ENCODE results near the gene SESN1. TPM values are rescaled to one million over a fixed set of nuclear protein-coding genes. Genes with fewer than 3 reads are reported as not detected.

The SESN1 gene
- total RNA-seq, 1 experiment from 2014 or later: 30.2 TPM

DNA sequence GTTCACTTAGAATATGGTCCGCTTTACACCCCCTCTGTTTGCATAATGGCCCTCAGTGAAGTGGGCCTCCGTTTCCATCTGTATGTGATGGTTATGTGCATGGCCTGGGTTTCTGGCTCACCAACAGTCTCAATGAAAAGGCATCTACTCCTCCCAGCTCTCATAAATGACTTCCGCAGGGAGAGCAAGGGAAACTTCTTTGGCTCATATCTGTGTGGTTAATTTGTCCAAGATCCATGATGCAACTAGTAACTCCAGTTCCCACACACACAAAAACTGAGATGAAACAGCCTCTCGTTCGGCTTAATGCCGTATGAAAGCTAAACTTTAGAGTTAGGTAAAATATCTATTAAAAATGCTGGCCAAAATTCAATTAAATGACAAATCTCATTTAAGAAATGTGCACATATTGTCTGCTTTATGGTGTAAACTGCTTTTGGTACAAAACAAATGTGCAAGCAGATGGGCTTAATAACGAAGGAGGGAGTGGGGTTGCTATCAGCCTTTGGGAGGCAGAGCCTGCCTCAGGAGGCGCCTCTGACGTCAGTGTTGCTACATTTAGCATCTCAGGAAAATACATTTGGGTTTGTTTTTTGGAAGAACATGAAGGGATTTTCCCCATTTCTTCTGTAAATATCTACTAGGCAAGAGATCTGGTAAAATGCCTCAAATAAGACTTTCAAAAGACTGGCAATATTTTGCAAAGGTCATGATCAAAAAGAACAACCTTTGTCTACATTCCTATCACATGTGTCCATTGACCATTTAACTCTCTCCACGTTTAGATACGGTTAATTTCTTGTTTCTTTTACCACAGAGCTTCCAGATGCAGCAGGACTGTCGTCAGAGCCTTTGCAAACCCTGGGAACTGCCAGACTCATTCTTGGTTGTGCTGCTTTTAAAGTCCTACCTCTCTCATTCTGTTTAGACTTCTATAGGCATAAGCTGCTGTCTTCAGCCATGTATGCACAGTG is 149.7 kb downstream of the SESN1 start:
- DNase-seq (ENCODE audit: low spot score) (no peak), ATAC-seq (no peak)
- peaks cover under 1% of the 10 kb centered on the region; the same call in 1 of the 2 replicates for H3K36me3 Mint-ChIP-seq
- H3K9me3 Mint-ChIP-seq: peaks cover 2% of the 10 kb centered on the region
- ChIA-PET POLR2A (interaction anchor here (0.8 to 1.1 kb wide), 3 partner anchors 11 to 149 kb away, joined by 3 read pairs; no protein-coding TSS in a partner anchor), CTCF (interaction anchor here (0.7 to 1.0 kb wide), 3 partner anchors 23 to 964 kb away, joined by 3 read pairs; no protein-coding TSS in a partner anchor)
- H3K27me3 Mint-ChIP-seq (ENCODE audit: low read depth): no peaks in the 10 kb centered on the region; the same call in 1 of the 2 replicates
- H3K4me3 Mint-ChIP-seq: no peak overlapping the region
- no peak overlapping the region for H3K27ac Mint-ChIP-seq
- peaks cover 34% of the 10 kb centered on the region for H3K4me1 Mint-ChIP-seq
- TF ChIP-seq, protein P1, sequence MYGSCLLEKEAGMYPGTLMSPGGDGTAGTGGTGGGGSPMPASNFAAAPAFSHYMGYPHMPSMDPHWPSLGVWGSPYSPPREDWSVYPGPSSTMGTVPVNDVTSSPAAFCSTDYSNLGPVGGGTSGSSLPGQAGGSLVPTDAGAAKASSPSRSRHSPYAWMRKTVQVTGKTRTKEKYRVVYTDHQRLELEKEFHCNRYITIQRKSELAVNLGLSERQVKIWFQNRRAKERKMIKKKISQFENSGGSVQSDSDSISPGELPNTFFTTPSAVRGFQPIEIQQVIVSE (CRISPR knock-in tag; IDR thresholded peaks at IDR 0.05; ENCODE audit: borderline replicate concordance): no peak
- no peak for TF ChIP-seq SOX15 (CRISPR knock-in tag; IDR thresholded peaks at IDR 0.05)
- TF ChIP-seq ZNF138 (CRISPR knock-in tag; conservative IDR thresholded peaks at IDR 0.05): no peak
- no peak for TF ChIP-seq RORB (CRISPR knock-in tag; IDR thresholded peaks at IDR 0.05)
- no peak for TF ChIP-seq FOXJ3 (CRISPR knock-in tag; IDR thresholded peaks at IDR 0.05; ENCODE audit: borderline replicate concordance)
- no peak for TF ChIP-seq OVOL2 (CRISPR knock-in tag; IDR thresholded peaks at IDR 0.05; ENCODE audit: borderline replicate concordance)
- no peak for TF ChIP-seq EMX1 (CRISPR knock-in tag; IDR thresholded peaks at IDR 0.05)
- no peak for TF ChIP-seq CREM (CRISPR knock-in tag; IDR thresholded peaks at IDR 0.05)
- no peak for TF ChIP-seq ZNF219 (CRISPR knock-in tag; IDR thresholded peaks at IDR 0.05; ENCODE audit: borderline replicate concordance)

DNA sequence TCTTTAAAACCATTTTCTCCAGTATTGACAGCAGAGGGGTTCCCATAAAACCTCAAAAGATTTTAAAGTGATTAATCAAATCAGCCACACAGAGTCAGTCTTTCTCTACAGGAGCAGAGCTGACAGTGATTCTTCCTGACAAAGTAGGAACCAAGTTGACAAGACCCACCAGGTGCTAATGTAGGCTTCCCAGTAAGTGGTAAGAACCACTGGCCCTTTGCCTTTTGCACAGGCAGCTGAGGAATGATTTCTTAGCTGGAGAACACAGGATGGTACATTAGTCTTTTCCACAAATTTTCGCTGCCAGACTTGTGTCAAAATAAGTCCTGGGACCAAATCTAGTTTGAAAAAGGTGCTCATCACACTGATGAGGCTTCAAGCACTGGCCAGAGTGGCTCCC is 150.6 kb downstream of the SESN1 start:
- no peak overlapping the region; the same call in 1 of the 2 replicates for H3K27ac Mint-ChIP-seq
- H3K9me3 Mint-ChIP-seq: peaks cover 11% of the 10 kb centered on the region
- peaks cover 10% of the 10 kb centered on the region; the same call in 1 of the 2 replicates for H3K36me3 Mint-ChIP-seq
- no peak overlapping the region for H3K4me3 Mint-ChIP-seq
- ChIA-PET POLR2A (no interaction called here), CTCF (interaction anchor here (0.7 kb wide), 1 partner anchor 963 kb away, joined by 3 read pairs; no protein-coding TSS in a partner anchor)
- H3K27me3 Mint-ChIP-seq (ENCODE audit: low read depth): no peaks in the 10 kb centered on the region; the same call in 1 of the 2 replicates
- ATAC-seq (no peak; the same call in 1 of the 2 replicates), DNase-seq (ENCODE audit: low spot score) (no peak)
- TF ChIP-seq, protein P2, sequence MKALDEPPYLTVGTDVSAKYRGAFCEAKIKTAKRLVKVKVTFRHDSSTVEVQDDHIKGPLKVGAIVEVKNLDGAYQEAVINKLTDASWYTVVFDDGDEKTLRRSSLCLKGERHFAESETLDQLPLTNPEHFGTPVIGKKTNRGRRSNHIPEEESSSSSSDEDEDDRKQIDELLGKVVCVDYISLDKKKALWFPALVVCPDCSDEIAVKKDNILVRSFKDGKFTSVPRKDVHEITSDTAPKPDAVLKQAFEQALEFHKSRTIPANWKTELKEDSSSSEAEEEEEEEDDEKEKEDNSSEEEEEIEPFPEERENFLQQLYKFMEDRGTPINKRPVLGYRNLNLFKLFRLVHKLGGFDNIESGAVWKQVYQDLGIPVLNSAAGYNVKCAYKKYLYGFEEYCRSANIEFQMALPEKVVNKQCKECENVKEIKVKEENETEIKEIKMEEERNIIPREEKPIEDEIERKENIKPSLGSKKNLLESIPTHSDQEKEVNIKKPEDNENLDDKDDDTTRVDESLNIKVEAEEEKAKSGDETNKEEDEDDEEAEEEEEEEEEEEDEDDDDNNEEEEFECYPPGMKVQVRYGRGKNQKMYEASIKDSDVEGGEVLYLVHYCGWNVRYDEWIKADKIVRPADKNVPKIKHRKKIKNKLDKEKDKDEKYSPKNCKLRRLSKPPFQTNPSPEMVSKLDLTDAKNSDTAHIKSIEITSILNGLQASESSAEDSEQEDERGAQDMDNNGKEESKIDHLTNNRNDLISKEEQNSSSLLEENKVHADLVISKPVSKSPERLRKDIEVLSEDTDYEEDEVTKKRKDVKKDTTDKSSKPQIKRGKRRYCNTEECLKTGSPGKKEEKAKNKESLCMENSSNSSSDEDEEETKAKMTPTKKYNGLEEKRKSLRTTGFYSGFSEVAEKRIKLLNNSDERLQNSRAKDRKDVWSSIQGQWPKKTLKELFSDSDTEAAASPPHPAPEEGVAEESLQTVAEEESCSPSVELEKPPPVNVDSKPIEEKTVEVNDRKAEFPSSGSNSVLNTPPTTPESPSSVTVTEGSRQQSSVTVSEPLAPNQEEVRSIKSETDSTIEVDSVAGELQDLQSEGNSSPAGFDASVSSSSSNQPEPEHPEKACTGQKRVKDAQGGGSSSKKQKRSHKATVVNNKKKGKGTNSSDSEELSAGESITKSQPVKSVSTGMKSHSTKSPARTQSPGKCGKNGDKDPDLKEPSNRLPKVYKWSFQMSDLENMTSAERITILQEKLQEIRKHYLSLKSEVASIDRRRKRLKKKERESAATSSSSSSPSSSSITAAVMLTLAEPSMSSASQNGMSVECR (CRISPR knock-in tag; IDR thresholded peaks at IDR 0.05; ENCODE audit: borderline replicate concordance): no peak
- TF ChIP-seq PRRX2 (CRISPR knock-in tag; IDR thresholded peaks at IDR 0.05): no peak
- no peak for TF ChIP-seq ZNF263 (CRISPR knock-in tag; IDR thresholded peaks at IDR 0.05; ENCODE audit: low read depth)
- H3K4me1 Mint-ChIP-seq: peaks cover 34% of the 10 kb centered on the region

DNA sequence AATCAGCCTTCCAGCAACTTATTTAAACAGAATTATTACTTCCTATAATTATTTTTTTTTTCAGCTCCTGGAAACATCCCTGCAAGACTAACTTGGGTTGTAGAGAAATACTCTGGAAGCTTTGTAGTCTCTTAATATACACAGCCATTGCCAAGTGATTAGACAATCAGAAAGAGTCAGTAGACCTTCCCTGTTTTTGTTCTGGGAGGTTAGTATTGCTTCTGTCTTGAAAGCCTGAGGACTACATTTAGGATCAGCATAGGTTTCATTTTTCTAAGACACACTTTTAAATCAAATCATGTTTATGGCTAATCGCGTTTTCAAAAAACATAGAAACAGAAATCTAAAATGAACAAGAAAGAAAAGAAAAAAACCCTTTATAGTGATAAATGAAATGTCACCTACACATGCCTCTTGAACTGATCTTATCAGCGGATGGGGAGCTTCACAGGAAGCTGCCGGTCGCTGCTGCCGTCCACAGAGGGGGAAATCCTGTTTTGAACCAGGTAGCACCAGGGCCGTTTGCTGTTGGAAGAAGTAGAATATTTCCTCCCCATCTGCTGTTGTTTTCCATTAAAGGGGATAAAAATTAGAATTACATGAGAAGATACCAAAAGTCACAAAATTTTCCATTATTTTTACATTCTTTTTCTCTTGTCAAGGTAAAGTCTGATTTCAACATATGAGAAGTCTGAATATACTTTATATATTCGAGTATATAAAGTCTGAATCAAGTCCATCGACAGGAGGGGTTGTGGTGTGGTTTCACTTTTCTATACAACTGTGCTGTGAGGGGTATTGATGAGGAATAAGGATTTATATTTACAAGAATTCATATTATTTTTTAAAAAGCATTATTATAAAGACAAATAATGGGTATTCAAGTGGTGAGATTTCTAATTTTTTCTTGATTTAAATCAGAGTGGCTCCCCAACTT is 151.8 kb downstream of the SESN1 start:
- peaks cover 34% of the 10 kb centered on the region for H3K4me1 Mint-ChIP-seq
- H3K27ac Mint-ChIP-seq: no peak overlapping the region; the same call in 1 of the 2 replicates
- H3K36me3 Mint-ChIP-seq: peaks cover 10% of the 10 kb centered on the region; the same call in 1 of the 2 replicates
- CTCF ChIA-PET: interaction anchor here (0.6 to 1.3 kb wide), 2 partner anchors 25 to 28 kb away, joined by 3 read pairs; no protein-coding TSS in a partner anchor
- TF ChIP-seq, protein P3, sequence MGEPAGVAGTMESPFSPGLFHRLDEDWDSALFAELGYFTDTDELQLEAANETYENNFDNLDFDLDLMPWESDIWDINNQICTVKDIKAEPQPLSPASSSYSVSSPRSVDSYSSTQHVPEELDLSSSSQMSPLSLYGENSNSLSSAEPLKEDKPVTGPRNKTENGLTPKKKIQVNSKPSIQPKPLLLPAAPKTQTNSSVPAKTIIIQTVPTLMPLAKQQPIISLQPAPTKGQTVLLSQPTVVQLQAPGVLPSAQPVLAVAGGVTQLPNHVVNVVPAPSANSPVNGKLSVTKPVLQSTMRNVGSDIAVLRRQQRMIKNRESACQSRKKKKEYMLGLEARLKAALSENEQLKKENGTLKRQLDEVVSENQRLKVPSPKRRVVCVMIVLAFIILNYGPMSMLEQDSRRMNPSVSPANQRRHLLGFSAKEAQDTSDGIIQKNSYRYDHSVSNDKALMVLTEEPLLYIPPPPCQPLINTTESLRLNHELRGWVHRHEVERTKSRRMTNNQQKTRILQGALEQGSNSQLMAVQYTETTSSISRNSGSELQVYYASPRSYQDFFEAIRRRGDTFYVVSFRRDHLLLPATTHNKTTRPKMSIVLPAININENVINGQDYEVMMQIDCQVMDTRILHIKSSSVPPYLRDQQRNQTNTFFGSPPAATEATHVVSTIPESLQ (CRISPR knock-in tag; IDR thresholded peaks at IDR 0.05): no peak
- DNase-seq (ENCODE audit: low spot score): no peak
- no peaks in the 10 kb centered on the region; the same call in 1 of the 2 replicates for H3K27me3 Mint-ChIP-seq (ENCODE audit: low read depth)
- ATAC-seq: no peak
- POLR2A ChIA-PET: no interaction called here
- peaks cover 12% of the 10 kb centered on the region for H3K9me3 Mint-ChIP-seq
- no peak overlapping the region for H3K4me3 Mint-ChIP-seq
